ENCODE measurements around the gene NINJ1.

NINJ1 gene

GRCh38 chr9:93114984-93115335, 19.1 kb downstream of the NINJ1 start:
- no peak for FAIRE-seq
- DNase-seq (ENCODE audit: insufficient read length) = no peak
- TF ChIP-seq POLR2AphosphoS5 (IDR thresholded peaks at IDR 0.05; ENCODE audit: low read depth, low read length) = no peak
- no peak for TF ChIP-seq TAF1 (IDR thresholded peaks at IDR 0.05; ENCODE audit: borderline replicate concordance, low read depth, low read length)
- no peak for TF ChIP-seq POLR2A (IDR thresholded peaks at IDR 0.05; ENCODE audit: low read depth, low read length)

- no peak for DNase-seq (ENCODE audit: insufficient read length)
- TF ChIP-seq POLR2A (IDR thresholded peaks at IDR 0.05; ENCODE audit: low read depth, low read length) = no peak
- no peak for TF ChIP-seq POLR2AphosphoS5 (IDR thresholded peaks at IDR 0.05; ENCODE audit: low read depth, low read length)
- no peak for TF ChIP-seq TAF1 (IDR thresholded peaks at IDR 0.05; ENCODE audit: borderline replicate concordance, low read depth, low read length)
- no peak for FAIRE-seq
These were observed 19.7 kb downstream of the NINJ1 start for GRCh38 chr9:93114169-93114983.

- FAIRE-seq = no peak
- no peak for DNase-seq (ENCODE audit: insufficient read length)
- TF ChIP-seq TAF1 (IDR thresholded peaks at IDR 0.05; ENCODE audit: borderline replicate concordance, low read depth, low read length) (no peak), POLR2A (IDR thresholded peaks at IDR 0.05; ENCODE audit: low read depth, low read length) (no peak), POLR2AphosphoS5 (IDR thresholded peaks at IDR 0.05; ENCODE audit: low read depth, low read length) (no peak)
These were observed 21.1 kb downstream of the NINJ1 start for GRCh38 chr9:93112864-93113389.

GRCh38 chr9:93112116-93112863, 21.8 kb downstream of the NINJ1 start:
- no peak for DNase-seq (ENCODE audit: insufficient read length)
- TF ChIP-seq POLR2A (IDR thresholded peaks at IDR 0.05; ENCODE audit: low read depth, low read length) = no peak
- no peak for TF ChIP-seq POLR2AphosphoS5 (IDR thresholded peaks at IDR 0.05; ENCODE audit: low read depth, low read length)
- TF ChIP-seq TAF1 (IDR thresholded peaks at IDR 0.05; ENCODE audit: borderline replicate concordance, low read depth, low read length) = no peak
- no peak for FAIRE-seq

GRCh38 chr9:93111371-93112115, 22.5 kb downstream of the NINJ1 start:
- DNase-seq (ENCODE audit: insufficient read length) (no peak), FAIRE-seq (no peak)
- TF ChIP-seq POLR2AphosphoS5 (IDR thresholded peaks at IDR 0.05; ENCODE audit: low read depth, low read length) (no peak), POLR2A (IDR thresholded peaks at IDR 0.05; ENCODE audit: low read depth, low read length) (no peak), TAF1 (IDR thresholded peaks at IDR 0.05; ENCODE audit: borderline replicate concordance, low read depth, low read length) (no peak)

- no peak for DNase-seq (ENCODE audit: insufficient read length)
- FAIRE-seq = no peak
- TF ChIP-seq POLR2AphosphoS5 (IDR thresholded peaks at IDR 0.05; ENCODE audit: low read depth, low read length) (no peak), POLR2A (IDR thresholded peaks at IDR 0.05; ENCODE audit: low read depth, low read length) (no peak), TAF1 (IDR thresholded peaks at IDR 0.05; ENCODE audit: borderline replicate concordance, low read depth, low read length) (no peak)
These were observed 23.1 kb downstream of the NINJ1 start for GRCh38 chr9:93111001-93111370.

- no peak for FAIRE-seq
- no peak for DNase-seq (ENCODE audit: insufficient read length)
- TF ChIP-seq TAF1 (IDR thresholded peaks at IDR 0.05; ENCODE audit: borderline replicate concordance, low read depth, low read length) = no peak
- TF ChIP-seq POLR2A (IDR thresholded peaks at IDR 0.05; ENCODE audit: low read depth, low read length) = no peak
- no peak for TF ChIP-seq POLR2AphosphoS5 (IDR thresholded peaks at IDR 0.05; ENCODE audit: low read depth, low read length)
These were observed 23.7 kb downstream of the NINJ1 start for GRCh38 chr9:93110311-93110855.

GRCh38 chr9:93108291-93109041, 25.6 kb downstream of the NINJ1 start:
- FAIRE-seq (no peak), DNase-seq (ENCODE audit: insufficient read length) (no peak)
- no peak for TF ChIP-seq TAF1 (IDR thresholded peaks at IDR 0.05; ENCODE audit: borderline replicate concordance, low read depth, low read length)
- TF ChIP-seq POLR2AphosphoS5 (IDR thresholded peaks at IDR 0.05; ENCODE audit: low read depth, low read length) = no peak
- no peak for TF ChIP-seq POLR2A (IDR thresholded peaks at IDR 0.05; ENCODE audit: low read depth, low read length)

GRCh38 chr9:93107825-93108161, 26.3 kb downstream of the NINJ1 start:
- FAIRE-seq = no peak
- no peak for TF ChIP-seq POLR2AphosphoS5 (IDR thresholded peaks at IDR 0.05; ENCODE audit: low read depth, low read length)
- TF ChIP-seq TAF1 (IDR thresholded peaks at IDR 0.05; ENCODE audit: borderline replicate concordance, low read depth, low read length) = no peak
- no peak for TF ChIP-seq POLR2A (IDR thresholded peaks at IDR 0.05; ENCODE audit: low read depth, low read length)
- DNase-seq (ENCODE audit: insufficient read length) = no peak

- no peak for TF ChIP-seq POLR2AphosphoS5 (IDR thresholded peaks at IDR 0.05; ENCODE audit: low read depth, low read length)
- no peak for TF ChIP-seq POLR2A (IDR thresholded peaks at IDR 0.05; ENCODE audit: low read depth, low read length)
- TF ChIP-seq TAF1 (IDR thresholded peaks at IDR 0.05; ENCODE audit: borderline replicate concordance, low read depth, low read length) = no peak
- no peak for FAIRE-seq
These were observed 26.8 kb downstream of the NINJ1 start for GRCh38 chr9:93107151-93107824.

More at GRCh38 chr9:93107151-93107824, 26.8 kb downstream of the NINJ1 start:
- no peak for DNase-seq (ENCODE audit: insufficient read length)

Measured in GM12892 (cell line).